ENCODE results near the gene ELF5. TPM values are rescaled to one million over a fixed set of nuclear protein-coding genes. Genes with fewer than 3 reads are reported as not detected.

Gene ELF5
- total RNA-seq, 1 experiment from 2014 or later = 0.11 TPM

DNA sequence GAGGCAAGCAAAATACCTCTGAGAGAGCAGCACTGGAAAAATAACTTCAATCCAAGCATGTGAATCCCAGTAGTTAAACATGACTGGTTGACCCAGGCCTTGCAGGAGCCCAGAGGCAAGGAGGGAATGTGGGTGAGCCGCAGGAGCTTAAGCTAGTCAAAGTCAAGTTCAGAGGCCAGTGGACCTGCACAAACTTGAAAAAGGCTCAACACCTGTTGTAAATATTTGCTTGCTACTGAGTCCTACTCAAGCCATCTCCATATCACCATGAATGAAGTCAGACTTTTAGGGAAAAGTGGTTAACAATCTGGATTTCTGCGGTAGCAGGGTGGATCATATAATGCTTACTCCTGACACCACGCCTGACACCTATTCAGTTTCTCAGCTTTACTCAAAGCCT is 79.7 kb downstream of the ELF5 start:
- Histone ChIP-seq H3K4me1 (ENCODE audit: insufficient read depth, low read length) (0 out of 2 replicates have a peak, but pooled peaks cover 5% of the 10 kb centered on the region), H3K9me2 (replicated peaks; ENCODE audit: low read length) (no peaks in the 10 kb centered on the region), H3K27ac (ENCODE audit: low read length) (no peak overlapping the region), H4K20me1 (ENCODE audit: low read length) (no peaks in the 10 kb centered on the region), H2AFZ (ENCODE audit: low read length) (no peak overlapping the region), H3K9ac (ENCODE audit: low read length) (no peak overlapping the region), H3K9me3 (ENCODE audit: low read length) (no peaks in the 10 kb centered on the region), H3K36me3 (ENCODE audit: low read depth, low read length) (no peaks in the 10 kb centered on the region), H3K4me2 (ENCODE audit: low read length) (no peak overlapping the region), H3F3A (ENCODE audit: low read length, unreplicated experiment) (no peaks in the 10 kb centered on the region), H3K27me3 (ENCODE audit: low read length) (no peaks in the 10 kb centered on the region), H3K4me3 (ENCODE audit: low read length) (no peak overlapping the region), H3K79me2 (ENCODE audit: low read length) (peaks cover under 1% of the 10 kb centered on the region; the same call in 1 of the 2 replicates)
- no TSS peak for BruUV-seq (replicated peaks)
- POLR2A ChIA-PET (ENCODE audit: unreplicated experiment) = no interaction called here
- TF ChIP-seq EZH2 (IDR thresholded peaks at IDR 0.05; ENCODE audit: low read length, unreplicated experiment) (no peak), EZH2phosphoT487 (IDR thresholded peaks at IDR 0.05; ENCODE audit: borderline replicate concordance, low read length) (no peak)
- TF ChIP-seq, protein P1, sequence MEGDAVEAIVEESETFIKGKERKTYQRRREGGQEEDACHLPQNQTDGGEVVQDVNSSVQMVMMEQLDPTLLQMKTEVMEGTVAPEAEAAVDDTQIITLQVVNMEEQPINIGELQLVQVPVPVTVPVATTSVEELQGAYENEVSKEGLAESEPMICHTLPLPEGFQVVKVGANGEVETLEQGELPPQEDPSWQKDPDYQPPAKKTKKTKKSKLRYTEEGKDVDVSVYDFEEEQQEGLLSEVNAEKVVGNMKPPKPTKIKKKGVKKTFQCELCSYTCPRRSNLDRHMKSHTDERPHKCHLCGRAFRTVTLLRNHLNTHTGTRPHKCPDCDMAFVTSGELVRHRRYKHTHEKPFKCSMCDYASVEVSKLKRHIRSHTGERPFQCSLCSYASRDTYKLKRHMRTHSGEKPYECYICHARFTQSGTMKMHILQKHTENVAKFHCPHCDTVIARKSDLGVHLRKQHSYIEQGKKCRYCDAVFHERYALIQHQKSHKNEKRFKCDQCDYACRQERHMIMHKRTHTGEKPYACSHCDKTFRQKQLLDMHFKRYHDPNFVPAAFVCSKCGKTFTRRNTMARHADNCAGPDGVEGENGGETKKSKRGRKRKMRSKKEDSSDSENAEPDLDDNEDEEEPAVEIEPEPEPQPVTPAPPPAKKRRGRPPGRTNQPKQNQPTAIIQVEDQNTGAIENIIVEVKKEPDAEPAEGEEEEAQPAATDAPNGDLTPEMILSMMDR (conservative IDR thresholded peaks at IDR 0.05; ENCODE audit: low read depth, low read length) = no peak
- intact Hi-C loops (cut with micrococcal nuclease) = no loop called here
- ATAC-seq (no peak), DNase-seq (no peak)
- CTCF ChIA-PET = no interaction called here

DNA sequence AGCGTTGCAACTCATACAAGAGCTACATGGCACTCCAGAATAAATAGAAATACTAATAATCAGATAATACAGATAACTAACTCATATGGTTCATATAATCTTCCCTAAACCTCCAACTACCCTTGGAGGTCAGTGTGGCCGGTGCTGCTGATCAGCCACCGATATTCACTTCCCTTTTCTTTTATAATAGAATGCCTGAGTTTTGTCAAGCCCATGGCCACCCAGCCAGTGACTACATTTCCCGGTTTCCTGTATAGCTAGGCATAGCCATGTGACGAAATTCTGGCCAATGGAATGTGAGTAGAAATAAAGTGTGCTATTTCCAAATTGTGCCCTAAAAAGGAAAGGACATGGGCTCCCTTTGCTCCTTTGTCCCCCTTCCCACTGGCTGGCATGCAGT is 80.8 kb downstream of the ELF5 start:
- no peaks in the 10 kb centered on the region for H3K9me3 ChIP-seq (ENCODE audit: low read length)
- POLR2A ChIA-PET (ENCODE audit: unreplicated experiment) = no interaction called here
- no peaks in the 10 kb centered on the region for H3K27me3 ChIP-seq (ENCODE audit: low read length)
- no peak overlapping the region for H3K4me2 ChIP-seq (ENCODE audit: low read length)
- DNase-seq (no peak), ATAC-seq (no peak)
- no peak overlapping the region for H2AFZ ChIP-seq (ENCODE audit: low read length)
- H3K27ac ChIP-seq (ENCODE audit: low read length) = no peak overlapping the region
- TF ChIP-seq, protein P1 (conservative IDR thresholded peaks at IDR 0.05; ENCODE audit: low read depth, low read length) = no peak
- TF ChIP-seq EZH2phosphoT487 (IDR thresholded peaks at IDR 0.05; ENCODE audit: borderline replicate concordance, low read length) = no peak
- no peak for TF ChIP-seq EZH2 (IDR thresholded peaks at IDR 0.05; ENCODE audit: low read length, unreplicated experiment)
- CTCF ChIA-PET = no interaction called here
- no peak overlapping the region for H3K9ac ChIP-seq (ENCODE audit: low read length)
- BruUV-seq (replicated peaks) = no TSS peak
- no peaks in the 10 kb centered on the region for H3K79me2 ChIP-seq (ENCODE audit: low read length)
- H3F3A ChIP-seq (ENCODE audit: low read length, unreplicated experiment) = no peaks in the 10 kb centered on the region
- H3K4me3 ChIP-seq (ENCODE audit: low read length) = no peak overlapping the region
- H3K4me1 ChIP-seq (ENCODE audit: insufficient read depth, low read length) = peaks cover 2% of the 10 kb centered on the region; the same call in 1 of the 2 replicates
- intact Hi-C loops (cut with micrococcal nuclease) = no loop called here
- no peaks in the 10 kb centered on the region for H3K36me3 ChIP-seq (ENCODE audit: low read depth, low read length)
- no peaks in the 10 kb centered on the region for H3K9me2 ChIP-seq (replicated peaks; ENCODE audit: low read length)
- no peaks in the 10 kb centered on the region for H4K20me1 ChIP-seq (ENCODE audit: low read length)

DNA sequence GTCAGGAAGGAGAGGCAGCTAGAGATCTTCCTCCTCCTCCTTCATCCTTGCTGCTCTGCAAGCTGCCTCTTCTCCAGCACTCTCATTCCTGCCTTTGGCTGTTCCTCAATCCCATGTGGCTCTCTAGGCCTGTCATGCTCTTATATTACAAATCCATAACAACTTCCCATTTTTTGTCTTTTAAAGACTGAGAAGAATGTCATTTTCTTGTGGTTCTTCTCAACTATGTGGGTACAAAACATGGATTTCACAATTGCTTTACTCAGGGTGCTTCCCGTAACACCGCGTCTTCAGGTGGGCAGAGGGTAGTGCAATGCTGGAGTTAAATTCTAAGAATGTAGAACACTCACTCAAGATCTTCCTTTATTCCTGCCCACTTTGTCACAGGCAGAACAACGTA is 81.6 kb downstream of the ELF5 start:
- no peaks in the 10 kb centered on the region for H3K27me3 ChIP-seq (ENCODE audit: low read length)
- no peak overlapping the region for H3K4me2 ChIP-seq (ENCODE audit: low read length)
- TF ChIP-seq EZH2phosphoT487 (IDR thresholded peaks at IDR 0.05; ENCODE audit: borderline replicate concordance, low read length) (no peak), EZH2 (IDR thresholded peaks at IDR 0.05; ENCODE audit: low read length, unreplicated experiment) (no peak)
- ATAC-seq = no peak
- H3K36me3 ChIP-seq (ENCODE audit: low read depth, low read length) = no peaks in the 10 kb centered on the region
- intact Hi-C loops (cut with micrococcal nuclease) = no loop called here
- H3K79me2 ChIP-seq (ENCODE audit: low read length) = no peaks in the 10 kb centered on the region
- no peak overlapping the region for H3K4me3 ChIP-seq (ENCODE audit: low read length)
- no peaks in the 10 kb centered on the region for H3K9me3 ChIP-seq (ENCODE audit: low read length)
- H3K9me2 ChIP-seq (replicated peaks; ENCODE audit: low read length) = no peaks in the 10 kb centered on the region
- no peak overlapping the region for H3K27ac ChIP-seq (ENCODE audit: low read length)
- no TSS peak for BruUV-seq (replicated peaks)
- H2AFZ ChIP-seq (ENCODE audit: low read length) = no peak overlapping the region
- H3K4me1 ChIP-seq (ENCODE audit: insufficient read depth, low read length) = peaks cover 10% of the 10 kb centered on the region
- no peak overlapping the region for H3K9ac ChIP-seq (ENCODE audit: low read length)
- ChIA-PET POLR2A (ENCODE audit: unreplicated experiment) (no interaction called here), CTCF (no interaction called here)
- H3F3A ChIP-seq (ENCODE audit: low read length, unreplicated experiment) = no peaks in the 10 kb centered on the region
- no peaks in the 10 kb centered on the region for H4K20me1 ChIP-seq (ENCODE audit: low read length)
- DNase-seq = no peak

Other genes with a start within 250 kb of the ELF5 start
- gene ABTB2, start 155.8 kb downstream of the ELF5 start, total RNA-seq (2014; rRNA removed) = 5.2 and 10.0 TPM in 2 replicates
- gene CAT, start 74.9 kb downstream of the ELF5 start, total RNA-seq (2014; rRNA removed) = 46.6 and 50.5 TPM in 2 replicates
- gene EHF, start 107.3 kb upstream of the ELF5 start, total RNA-seq (2014; rRNA removed) = 29.0 and 37.0 TPM in 2 replicates